Glutamatergic neuron (in vitro differentiated cells): ENCODE data around the gene XG. TPM values are rescaled to one million over a fixed set of nuclear protein-coding genes. Genes with fewer than 3 reads are reported as not detected.
"Not testable (repeated sequence)": the region's sequence is repeated elsewhere in the genome, so short reads cannot be mapped to it uniquely, and the experiment has no call there.

ENCODE experiments used
- DNase-seq: peaks from one replicate; pipeline ENCODE4 v3.0.0; 2022
- H3K27ac Mint-ChIP-seq: one replicate; pipeline ENCODE4 v1.8.0; 2020; ENCODE audit warnings: mild to moderate bottlenecking, mixed read lengths, inconsistent platforms; ENCODE audit not compliant: unreplicated experiment
- H3K27me3 Mint-ChIP-seq: one replicate; pipeline ENCODE4 v1.8.0; 2020; ENCODE audit warnings: mild to moderate bottlenecking, moderate library complexity, mixed read lengths, inconsistent platforms; ENCODE audit not compliant: unreplicated experiment
- H3K36me3 Mint-ChIP-seq: one replicate; pipeline ENCODE4 v1.8.0; 2020; ENCODE audit warnings: mild to moderate bottlenecking, mixed read lengths, inconsistent platforms; ENCODE audit not compliant: unreplicated experiment
- H3K4me1 Mint-ChIP-seq: one replicate; pipeline ENCODE4 v1.8.0; 2020; ENCODE audit warnings: mild to moderate bottlenecking, low read depth, mixed read lengths, inconsistent platforms; ENCODE audit not compliant: unreplicated experiment
- H3K4me3 Mint-ChIP-seq: one replicate; pipeline ENCODE4 v1.8.0; 2020; ENCODE audit warnings: mild to moderate bottlenecking, mixed read lengths, inconsistent platforms; ENCODE audit not compliant: unreplicated experiment
- H3K9me3 Mint-ChIP-seq: one replicate; pipeline ENCODE4 v1.8.0; 2020; ENCODE audit warnings: mild to moderate bottlenecking, moderate library complexity, mixed read lengths, inconsistent platforms; ENCODE audit not compliant: unreplicated experiment
- total RNA-seq: library from RNA; stranded (reverse); fragmentation: NEBNext Ultra II Directional; extraction: Animal tissue kit (Norgen Biotek cat#: 25700); gene quantifications from one replicate; pipeline ENCODE4 v1.2.1, GENCODE V29; 2021; ENCODE audit not compliant: unreplicated experiment
- TF ChIP-seq, protein P1 (sequence below): fragments of 200-600 bp; sonication (generic); IDR thresholded peaks from one replicate; pipeline ENCODE4 v1.5.0; 2021; ENCODE audit not compliant: partially characterized antibody, unreplicated experiment

Gene XG
- total RNA-seq, 1 donor from 2014 or later: not detected

DNA sequence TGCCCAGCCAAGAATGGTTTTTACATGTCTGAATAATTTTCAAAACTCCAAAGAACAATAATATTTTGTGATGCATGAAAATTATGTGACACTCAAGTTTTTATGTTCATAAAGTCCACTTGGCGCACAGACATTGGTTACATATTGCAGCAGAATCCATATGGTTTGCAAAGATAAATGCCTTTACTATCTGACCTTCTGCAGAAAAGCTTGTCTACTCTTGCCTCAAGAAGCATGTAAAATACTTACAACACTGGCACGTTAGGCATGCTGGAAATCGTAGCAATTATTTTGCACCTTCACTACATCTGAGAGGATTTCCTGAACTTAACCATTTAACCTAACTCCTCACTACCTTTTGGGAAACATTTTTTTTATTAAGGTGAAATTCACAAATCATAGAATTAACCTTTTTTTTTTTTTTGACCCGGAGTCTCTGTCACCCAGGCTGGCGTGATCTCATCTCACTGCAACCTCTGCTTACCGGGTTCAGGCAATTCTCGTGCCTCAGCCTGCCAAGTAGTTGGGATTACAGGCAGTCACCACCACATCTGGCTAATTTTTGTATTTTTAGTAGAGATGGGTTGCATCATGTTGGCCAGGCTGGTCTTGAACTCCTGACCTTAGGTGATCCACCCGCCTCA lies 3.5 kb upstream of the XG start:
- Mint-ChIP-seq H3K27ac (no peak overlapping the region), H3K27me3 (no peaks in the 10 kb centered on the region), H3K36me3 (no peaks in the 10 kb centered on the region), H3K4me1 (peaks cover 6% of the 10 kb centered on the region), H3K4me3 (no peak overlapping the region), H3K9me3 (peaks cover 2% of the 10 kb centered on the region)
- TF ChIP-seq, protein P1, sequence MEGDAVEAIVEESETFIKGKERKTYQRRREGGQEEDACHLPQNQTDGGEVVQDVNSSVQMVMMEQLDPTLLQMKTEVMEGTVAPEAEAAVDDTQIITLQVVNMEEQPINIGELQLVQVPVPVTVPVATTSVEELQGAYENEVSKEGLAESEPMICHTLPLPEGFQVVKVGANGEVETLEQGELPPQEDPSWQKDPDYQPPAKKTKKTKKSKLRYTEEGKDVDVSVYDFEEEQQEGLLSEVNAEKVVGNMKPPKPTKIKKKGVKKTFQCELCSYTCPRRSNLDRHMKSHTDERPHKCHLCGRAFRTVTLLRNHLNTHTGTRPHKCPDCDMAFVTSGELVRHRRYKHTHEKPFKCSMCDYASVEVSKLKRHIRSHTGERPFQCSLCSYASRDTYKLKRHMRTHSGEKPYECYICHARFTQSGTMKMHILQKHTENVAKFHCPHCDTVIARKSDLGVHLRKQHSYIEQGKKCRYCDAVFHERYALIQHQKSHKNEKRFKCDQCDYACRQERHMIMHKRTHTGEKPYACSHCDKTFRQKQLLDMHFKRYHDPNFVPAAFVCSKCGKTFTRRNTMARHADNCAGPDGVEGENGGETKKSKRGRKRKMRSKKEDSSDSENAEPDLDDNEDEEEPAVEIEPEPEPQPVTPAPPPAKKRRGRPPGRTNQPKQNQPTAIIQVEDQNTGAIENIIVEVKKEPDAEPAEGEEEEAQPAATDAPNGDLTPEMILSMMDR: no peak
- no peak for DNase-seq

DNA sequence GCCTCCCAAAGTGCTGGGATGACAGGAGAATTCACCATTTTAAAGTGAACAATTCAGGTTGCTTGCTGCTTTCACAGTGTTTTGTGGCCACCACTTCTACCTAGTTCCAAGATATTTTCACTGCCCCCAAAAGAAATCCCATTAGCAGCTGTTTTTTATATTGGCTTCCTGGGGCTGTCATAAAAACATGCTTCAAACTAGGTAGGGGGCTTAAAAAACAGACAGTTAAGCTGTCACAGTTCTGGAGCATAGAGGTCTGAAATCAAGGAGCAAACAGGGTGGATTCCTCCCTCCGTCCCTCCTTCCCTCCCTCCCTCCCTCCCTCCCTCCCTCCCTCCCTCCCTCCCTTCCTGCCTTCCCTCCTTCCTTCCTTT lies 3.0 kb upstream of the XG start:
- no peak for DNase-seq
- no peak overlapping the region for H3K27ac Mint-ChIP-seq
- H3K27me3 Mint-ChIP-seq: no peaks in the 10 kb centered on the region
- H3K4me3 Mint-ChIP-seq: no peak overlapping the region
- H3K4me1 Mint-ChIP-seq: peaks cover 6% of the 10 kb centered on the region
- no peaks in the 10 kb centered on the region for H3K36me3 Mint-ChIP-seq
- TF ChIP-seq, protein P1: no peak
- H3K9me3 Mint-ChIP-seq: peaks cover 2% of the 10 kb centered on the region

DNA sequence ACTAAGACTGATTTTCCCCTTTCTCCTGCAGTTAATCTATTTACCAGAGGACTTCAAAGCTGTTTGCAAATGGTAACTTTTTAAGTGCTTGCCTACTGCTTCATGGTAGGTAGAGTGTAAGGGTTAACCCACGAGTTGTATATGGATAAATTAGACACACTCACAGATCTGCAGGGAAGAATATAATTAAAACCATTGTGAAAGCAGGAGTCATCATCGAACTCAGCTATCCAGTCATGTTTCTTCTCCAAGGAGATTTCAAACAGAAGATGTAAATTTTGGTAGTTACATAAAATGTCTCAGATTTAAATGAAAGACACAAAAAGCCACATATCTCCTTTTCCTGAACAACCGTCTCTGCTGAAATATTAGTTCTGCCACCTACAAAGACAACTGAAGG lies 549 bp upstream of the XG start:
- Mint-ChIP-seq H3K27me3 (no peaks in the 10 kb centered on the region), H3K36me3 (no peaks in the 10 kb centered on the region), H3K4me1 (peaks cover 2% of the 10 kb centered on the region), H3K9me3 (peaks cover 2% of the 10 kb centered on the region), H3K4me3 (no peak overlapping the region), H3K27ac (no peak overlapping the region)
- DNase-seq: no peak
- TF ChIP-seq, protein P1: no peak

DNA sequence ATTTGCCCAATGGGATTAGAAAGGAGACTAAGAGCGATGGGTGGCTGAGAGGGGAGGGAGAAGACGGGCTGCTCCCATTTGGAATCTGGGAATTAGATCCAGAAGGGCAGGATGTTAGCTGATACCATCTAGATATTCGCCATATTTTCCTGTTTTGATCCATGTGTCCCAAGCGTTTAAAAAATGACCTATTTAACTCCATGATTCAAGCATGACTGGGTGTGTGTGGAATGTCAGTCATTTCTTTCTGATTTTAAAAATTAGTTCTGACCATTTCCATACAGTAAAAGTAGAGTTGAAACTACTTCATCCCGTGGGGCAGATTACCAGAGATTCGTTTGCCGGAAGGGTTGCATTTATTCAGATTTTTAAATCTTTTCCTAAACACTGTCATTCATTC lies 601 bp downstream of the XG start:
- not testable (repeated sequence) for H3K4me3 Mint-ChIP-seq

GRCh38 chrX:2755163-2755715 lies 3.4 kb downstream of the XG start:
- not testable (repeated sequence) for DNase-seq, H3K4me1 Mint-ChIP-seq, H3K27me3 Mint-ChIP-seq, H3K9me3 Mint-ChIP-seq, H3K27ac Mint-ChIP-seq, H3K4me3 Mint-ChIP-seq, H3K36me3 Mint-ChIP-seq

More for the DNA sequence above, 601 bp downstream of the XG start:
- not testable (repeated sequence) for H3K27me3 Mint-ChIP-seq, DNase-seq, H3K36me3 Mint-ChIP-seq, H3K27ac Mint-ChIP-seq, H3K4me1 Mint-ChIP-seq, H3K9me3 Mint-ChIP-seq

DNA sequence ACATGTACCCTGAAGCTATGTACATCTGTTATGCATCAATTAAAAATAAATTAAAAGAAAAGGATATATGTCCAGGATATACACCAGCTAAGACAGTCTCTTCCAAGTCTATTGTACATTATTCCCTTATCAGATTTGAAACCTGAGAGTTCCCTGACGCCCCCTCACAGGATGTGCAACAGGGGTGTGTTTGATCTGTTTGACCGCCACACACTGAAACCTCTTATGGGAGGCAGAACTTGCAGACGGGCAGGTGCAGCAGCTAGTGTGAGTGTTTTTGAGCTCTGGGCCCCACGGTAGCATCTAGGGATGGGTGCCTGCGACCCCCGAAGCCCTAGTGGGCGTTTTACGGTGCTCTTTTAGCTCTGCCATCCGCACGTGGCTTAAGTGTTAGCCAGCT lies 4.7 kb downstream of the XG start:
- Mint-ChIP-seq H3K9me3 (peaks cover 1% of the 10 kb centered on the region), H3K27me3 (no peaks in the 10 kb centered on the region), H3K27ac (no peak overlapping the region), H3K4me1 (no peaks in the 10 kb centered on the region), H3K4me3 (no peak overlapping the region), H3K36me3 (peaks cover 4% of the 10 kb centered on the region)
- TF ChIP-seq, protein P1: no peak
- DNase-seq: no peak
